GM18870 (cell line): Measurements from ENCODE around the gene FAF1.
"Not testable (repeated sequence)": the region's sequence is repeated elsewhere in the genome, so short reads cannot be mapped to it uniquely, and the experiment has no call there.

ENCODE experiments used
- ATAC-seq: cut with Tn5 transposase; IDR thresholded peaks from one replicate; pipeline ENCODE4 v1.9.1; 2021; ENCODE audit warnings: moderate library complexity; ENCODE audit not compliant: unreplicated experiment

The FAF1 gene

DNA sequence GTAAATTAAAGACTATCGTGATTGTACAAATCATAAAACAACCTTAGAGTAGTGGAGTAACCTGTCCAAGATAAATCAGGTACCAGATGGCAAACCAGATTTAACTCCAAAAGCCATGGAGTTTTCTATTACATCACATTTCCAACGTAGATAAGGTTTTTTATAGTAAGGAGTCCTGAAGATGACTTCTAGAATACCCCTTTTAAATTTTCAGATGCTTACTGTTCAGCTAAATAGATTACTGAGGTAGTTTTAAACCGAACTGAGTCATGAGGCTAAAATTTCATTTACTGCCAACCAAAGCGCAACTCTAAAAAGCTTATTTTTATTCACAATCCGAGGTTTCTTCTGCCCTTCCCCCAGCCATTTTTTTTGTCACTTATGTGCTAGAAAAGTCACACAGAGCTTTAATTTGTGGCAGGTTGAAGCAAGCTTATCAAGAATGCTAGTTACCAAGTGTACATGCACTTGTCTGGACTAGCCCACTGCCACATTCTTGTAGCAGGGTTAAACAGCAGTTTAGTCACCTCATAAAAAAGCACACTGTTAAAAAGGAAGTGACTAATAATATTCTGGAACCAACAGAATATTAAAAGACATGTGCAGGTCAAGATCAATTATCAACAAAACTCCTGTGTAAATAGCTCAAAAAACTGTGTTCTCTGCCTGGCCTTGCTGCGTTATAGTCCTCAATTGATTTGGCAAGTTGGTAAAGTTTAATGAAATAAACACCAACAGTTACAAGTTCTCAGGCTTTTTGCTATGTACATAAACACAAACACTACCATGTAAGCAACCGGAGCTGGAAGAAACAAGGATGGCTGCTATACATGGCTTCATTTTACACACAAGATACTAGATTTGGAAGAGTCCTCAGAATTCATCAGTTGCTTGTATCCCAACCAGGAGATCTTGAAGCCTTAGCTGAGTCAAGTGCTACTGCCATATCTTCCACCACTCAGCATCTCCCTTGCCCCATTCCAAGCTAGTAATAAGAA lies 356.5 kb downstream of the FAF1 start:
- no peak for ATAC-seq

DNA sequence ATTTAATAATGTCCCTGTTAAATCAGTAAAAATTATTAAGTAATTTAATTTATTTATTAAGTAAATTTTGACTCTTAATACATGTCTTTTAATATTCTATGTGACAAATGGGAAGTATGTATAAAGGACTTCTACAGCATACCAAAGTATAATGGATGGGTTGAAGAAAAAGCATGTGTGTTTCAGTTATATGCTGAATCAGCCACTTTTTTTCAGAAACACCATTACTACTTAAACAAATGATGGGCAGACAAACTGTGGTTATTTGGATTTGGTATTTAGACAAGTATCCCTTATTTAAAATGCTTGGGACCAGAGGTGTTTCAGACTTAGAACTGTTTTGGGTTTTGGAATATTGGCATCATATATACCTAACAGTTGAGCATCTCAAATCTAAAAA lies 360.5 kb downstream of the FAF1 start:
- ATAC-seq, result no peak

DNA sequence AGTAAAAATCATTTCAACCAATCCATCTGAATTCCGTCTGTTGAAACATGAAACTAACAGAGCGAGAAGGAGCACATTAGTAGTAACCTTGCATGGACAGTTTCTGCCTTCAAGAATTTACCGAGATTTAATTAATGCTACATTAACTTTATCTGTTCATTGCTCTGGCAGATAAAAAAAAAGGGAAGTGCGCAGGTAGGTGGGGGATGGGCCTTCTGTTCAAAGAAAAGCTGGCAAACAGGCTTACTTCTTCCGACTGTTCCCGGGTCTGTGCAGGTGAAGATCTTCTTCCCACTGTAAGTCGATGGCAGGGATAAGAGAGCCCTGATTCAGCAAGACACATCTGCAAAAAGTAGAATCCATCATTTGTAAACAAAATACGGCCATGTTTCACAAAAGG lies 364.2 kb downstream of the FAF1 start:
- ATAC-seq, result no peak

DNA sequence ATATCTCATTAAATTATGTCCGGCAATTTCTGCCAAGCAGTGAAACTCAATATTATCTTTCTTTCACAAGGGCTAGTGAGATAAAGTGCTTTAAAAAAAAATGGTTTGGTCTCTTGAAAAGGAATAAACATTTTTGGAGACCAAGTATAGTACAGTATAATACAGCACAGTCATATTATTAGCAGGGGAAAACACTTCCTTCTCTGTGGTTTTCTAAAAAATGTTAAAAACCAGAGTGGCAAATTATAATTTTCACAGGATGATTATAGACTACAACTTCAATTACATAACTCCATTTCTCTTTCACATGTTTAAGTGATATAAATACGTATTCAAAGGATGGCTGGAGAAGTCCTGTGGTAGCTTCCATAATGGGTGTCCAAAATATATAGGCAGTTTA lies 366.6 kb downstream of the FAF1 start:
- ATAC-seq, result no peak

DNA sequence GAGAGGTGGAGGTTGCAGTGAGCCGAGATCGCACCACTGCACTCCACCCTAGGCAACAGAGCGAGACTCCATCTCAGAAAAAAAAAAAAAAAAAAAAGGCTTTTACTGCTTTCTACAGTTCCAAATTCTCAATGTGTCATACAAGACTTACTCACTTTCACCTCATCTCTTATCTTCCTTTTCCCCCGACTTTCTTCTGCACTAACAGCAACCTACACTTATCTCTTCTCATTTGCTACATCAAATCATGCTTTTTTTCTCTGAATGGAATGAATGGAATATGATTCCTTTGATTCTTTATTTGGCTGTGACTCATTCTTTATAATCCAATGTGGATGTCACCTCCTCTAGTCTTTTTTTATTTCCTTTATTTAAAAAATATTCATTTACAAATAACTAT lies 368.5 kb downstream of the FAF1 start:
- no peak for ATAC-seq

DNA sequence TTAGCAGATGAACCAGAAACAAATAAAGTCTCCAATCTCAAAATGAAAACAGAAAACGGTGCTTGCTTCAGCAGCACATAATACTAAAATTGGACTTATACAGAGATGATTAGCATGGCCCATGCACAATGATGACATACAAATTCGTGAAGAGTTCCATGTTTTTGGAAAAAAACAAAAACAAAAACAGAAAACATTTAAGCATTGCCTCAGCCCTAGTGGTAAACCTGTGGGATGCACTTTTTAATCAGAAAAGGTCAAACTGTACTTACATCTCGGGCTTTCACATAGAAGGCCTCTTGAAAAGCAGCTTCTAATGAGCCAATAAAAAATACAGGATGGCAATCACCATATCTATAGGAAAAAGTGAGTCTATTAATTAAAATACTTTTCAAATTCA lies 377.7 kb downstream of the FAF1 start:
- ATAC-seq, result no peak

DNA sequence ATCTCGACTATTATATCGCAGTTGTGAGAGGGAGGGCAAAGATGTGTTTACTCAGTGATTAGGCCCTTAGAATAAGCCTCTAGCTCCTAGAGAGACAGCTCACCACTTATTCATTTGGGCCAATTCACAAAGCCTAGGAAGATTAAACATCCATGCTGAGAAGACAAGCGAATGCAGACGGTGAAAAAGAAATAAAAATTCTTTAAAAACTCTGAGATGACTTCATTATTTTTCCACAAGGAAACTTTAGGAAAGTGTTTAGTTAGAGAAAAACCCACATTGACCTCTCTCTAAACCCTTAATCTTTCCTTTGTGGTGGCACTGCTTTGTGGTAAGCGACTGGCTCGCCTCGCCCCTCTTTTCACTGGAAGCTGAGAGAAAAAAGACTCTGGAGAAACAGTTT lies 390.0 kb downstream of the FAF1 start:
- ATAC-seq, result no peak

DNA sequence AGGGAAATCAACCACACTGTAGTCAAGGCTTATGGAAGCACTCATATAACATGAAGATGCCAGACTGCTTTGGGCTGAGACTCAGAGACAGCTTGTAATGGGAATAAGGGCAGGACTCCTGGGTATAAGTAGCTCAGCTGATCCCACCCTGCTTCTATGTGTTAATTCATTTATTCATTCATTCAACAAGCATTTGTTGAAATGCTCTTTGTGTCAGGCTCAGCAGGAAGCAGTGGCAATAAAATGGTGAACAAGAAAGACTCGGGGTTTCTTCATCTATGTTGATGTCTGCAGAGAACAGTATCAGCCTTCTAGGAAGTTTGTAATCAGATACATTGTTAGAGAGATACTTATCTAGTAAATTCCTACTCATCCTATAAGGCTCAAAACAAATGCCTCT lies 391.3 kb downstream of the FAF1 start:
- no peak for ATAC-seq

DNA sequence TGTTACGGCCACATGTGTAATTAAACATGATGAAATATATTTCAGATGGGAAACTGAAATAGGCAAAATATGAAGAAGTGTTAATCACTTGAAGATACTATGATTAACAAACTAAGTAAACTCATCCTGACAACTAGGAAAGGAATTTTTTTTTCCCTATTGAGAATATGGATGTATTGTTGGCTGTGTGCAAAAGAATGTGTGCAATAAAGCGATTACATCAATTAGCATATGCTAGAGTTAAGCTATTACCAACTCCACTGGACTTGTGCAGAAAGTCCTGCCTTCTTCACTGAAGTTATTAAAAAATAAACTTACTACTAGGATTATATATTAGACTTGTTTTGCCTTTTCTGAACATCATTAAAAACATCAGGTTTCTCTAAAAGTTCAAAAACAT lies 393.7 kb downstream of the FAF1 start:
- no peak for ATAC-seq

DNA sequence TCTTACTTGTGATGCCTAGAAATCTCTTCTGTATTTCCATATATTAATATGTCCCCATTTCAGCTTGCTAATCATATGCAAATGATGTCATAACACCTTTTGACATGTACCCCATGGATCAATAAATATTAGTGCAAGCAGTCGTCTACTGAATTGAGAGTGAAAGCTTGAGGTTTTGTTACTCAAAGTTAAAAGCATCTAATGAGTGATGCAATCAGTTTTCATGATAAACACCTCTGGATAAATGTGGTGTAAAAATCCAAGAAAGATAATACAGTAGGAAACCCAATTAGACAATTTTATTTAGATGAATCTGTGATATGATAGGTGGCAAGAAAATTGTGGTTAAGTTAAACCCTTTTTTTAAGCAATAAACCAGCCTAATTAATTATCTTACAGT lies 395.6 kb downstream of the FAF1 start:
- no peak for ATAC-seq

DNA sequence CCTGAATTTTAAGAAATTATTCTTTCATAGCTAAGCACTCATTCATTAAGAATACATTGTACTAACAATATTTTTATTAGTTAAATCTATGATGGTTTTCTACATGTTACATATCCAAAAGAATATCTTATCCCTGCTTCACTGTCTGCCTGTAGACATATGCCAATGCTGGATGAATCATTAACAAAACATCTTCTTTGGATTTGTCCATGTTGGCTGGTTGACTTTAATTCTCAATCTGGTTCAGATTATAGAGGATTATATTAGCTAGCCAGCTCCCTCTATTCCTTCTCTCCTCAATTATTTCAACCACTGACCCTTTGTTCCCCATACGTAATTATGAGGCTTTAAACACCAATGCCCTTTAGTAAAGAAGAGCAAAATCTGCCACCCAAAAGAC lies 398.0 kb downstream of the FAF1 start:
- no peak for ATAC-seq

DNA sequence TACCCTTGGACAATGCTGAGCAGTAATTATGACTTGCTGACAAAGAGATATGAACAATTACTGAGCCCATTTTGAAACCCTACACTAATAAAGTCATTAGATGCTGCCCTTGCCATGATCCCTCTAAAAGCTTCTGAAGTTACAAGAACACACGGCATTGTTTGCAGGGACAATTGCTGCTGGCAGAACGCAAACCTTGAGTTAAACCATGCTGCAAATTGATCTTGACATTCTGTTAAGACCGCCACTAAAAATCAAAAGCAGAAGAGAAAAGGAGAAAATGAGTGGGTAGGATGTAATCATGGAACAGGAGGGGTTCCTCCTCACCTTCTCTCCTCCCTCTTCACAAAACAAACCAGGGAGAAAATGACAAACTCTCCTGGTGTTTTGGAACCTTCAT lies 400.6 kb downstream of the FAF1 start:
- no peak for ATAC-seq

DNA sequence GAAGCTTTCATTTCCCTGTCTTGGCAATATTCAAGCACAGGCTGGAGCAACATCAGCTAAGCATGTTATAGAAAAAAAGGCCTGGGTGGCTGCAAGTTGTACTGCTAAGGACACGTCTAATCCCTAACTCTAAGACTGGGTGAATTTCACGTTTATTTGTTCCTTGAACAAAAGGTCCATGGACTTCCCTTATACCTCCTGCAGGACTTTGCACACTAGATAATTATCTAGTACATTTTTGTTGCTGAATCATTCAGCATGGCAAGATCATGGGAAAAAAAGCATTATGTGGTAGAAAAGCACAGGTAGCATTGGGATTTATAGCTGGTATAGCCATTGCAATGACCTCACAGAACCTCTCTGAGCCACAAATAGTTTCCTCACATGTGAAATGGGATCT lies 406.1 kb downstream of the FAF1 start:
- no peak for ATAC-seq

DNA sequence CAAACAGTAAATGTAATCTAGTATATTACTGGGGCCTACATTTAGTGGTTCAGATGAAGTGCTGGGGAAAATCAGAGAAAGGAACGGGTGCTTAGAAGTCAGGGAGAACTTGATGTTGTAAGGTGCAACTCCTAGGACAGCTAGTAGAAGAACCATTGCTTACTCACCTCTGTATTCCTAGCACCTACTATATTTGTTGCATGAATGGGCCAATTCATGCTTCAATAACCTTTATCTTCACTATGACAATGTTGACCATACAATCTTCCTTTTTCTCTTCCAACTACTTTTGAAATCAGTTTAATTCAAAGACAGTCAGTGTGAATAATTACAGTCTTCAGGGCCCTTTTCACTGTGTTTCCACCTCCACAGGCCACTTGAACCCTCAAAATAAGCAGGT lies 411.8 kb downstream of the FAF1 start:
- no peak for ATAC-seq

DNA sequence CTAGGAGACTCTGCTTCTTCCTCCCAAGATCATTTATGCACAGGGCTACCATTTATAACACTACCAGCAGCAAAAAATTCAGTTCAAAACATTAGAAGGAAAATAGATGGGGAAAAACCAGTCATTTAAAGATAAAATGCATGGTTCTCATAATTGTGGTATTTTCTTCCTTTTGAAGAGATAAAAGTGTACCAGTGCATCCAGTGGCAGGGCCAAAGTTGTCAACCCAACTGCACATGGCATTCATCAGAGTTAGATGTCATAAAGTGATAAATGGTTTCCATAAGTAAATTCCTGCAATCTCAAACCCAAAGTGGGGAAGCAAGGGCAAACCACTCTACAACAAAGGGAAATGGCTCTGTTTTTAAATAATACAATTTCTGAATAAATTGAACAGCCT lies 417.7 kb downstream of the FAF1 start:
- ATAC-seq, result no peak

DNA sequence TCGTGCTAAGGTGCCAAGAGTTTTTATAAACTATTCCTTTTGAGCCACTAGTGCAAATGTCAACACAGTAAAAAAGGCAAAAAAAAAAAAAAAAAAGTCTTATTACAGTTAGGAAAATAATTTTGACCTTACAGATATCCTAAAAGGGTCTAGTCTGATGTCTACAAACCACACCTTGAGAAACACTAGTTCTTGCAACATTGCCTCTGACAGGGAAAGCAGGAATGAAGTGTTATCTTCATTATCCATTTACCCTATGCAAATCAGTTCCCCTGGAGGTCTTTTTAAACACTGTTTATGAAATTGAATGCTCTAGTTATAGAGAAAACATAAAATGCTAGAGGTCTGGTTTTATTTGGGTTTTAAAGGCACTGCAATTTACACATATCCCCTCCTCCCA lies 421.6 kb downstream of the FAF1 start:
- no peak for ATAC-seq

DNA sequence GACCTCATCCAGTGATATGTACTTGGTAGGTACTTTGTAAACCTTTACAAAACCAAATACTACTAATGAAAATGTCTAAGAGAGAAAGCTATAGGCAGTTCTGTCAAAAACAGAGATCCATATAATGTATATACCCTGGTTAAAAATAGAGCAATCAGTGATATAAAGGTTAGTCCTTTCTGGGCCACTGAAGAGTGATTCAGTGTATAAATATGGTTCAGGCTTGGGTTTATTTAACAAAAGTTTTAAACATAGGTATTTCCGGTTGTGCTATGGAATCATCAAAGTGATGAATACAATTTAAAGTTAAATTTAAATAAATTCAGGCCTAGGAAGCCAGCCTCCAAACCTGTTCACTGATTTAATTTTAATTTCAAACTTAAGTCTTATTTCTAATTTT lies 428.5 kb downstream of the FAF1 start:
- no peak for ATAC-seq

DNA sequence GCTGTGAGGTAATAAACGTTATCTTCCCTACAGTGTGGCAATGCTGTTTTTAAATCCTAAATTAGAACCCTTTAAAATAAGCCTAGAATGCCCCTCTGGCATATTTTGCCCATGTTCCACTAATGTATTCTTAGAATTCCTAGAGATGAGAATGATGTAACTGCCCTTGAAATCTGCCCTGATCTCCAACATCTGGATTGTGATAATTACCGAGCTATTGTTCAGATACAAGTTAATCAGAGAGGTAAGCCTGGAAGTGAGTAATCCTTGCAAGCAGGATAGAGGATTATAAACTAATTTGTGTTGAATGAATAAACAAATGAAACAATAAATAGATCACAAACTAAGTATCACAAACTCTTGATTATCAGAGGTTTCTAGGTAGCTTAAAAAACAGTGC lies 429.0 kb downstream of the FAF1 start:
- no peak for ATAC-seq

DNA sequence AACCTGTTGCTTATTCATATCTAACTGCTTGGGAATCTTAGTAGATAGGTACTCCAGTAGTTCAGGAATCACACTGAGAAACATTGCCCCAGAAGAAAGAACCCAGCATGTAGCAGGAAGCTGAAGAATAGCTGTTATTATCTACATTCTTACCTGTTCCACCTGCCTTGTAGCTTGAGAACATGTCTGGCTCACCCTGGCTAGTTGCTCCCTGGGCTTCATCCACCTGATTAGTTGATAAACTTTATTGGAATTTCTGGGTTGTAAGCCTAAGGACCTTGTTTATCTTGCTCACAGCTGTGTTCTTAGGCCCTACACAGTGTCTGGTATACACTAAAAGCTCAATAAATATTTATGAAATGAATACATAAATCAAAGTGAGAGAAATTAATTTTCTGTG lies 430.6 kb downstream of the FAF1 start:
- ATAC-seq, result no peak

DNA sequence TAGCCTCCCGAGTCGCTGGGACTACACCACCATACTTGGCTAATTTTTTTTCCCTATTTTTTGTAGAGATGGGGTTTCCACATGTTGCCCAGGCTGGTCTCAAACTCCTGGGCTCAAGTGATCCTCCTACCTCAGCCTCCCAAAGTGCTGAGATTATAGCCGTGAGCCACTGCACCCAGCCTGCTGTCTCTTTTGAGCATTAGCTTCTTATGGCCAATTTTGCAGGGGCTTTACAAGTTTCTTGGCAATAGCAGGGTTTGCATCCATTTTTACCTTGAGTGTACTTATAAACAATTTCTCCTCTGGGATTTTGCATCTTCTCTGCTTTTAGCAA lies 432.1 kb downstream of the FAF1 start:
- not testable (repeated sequence) for ATAC-seq

DNA sequence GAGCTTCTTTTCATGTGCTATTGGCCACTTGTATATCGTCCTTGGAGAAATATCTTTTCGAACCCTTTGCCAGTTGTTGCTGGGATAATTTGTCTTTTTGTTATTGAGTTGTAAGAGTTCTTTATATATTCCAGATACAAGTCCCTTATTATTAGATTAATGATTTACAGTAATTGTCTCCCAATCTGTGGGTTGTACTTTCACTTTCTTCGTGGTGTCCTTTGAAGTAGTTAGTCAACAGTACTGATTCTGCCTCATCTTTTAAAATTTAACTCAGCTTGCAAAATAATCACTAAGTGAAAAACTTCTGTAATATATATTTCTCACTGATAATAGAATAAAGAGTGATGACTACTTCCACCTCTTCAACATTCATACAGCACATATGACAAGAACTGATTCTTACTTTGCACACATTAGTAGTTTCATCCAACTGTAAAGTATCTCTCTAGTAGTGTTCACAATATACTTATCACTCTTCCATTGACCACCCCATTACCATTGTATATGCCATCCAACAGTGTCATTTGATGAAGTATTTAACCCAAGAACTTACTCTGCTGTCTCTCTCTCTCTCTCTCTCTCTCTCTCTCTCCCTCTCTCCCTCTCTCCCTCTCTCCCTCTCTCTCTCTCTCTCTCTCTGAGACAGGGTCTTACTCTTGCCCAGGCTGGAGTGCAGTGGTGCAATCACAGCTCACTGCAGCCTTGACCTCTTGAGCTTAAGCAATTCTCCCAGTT lies 432.6 kb downstream of the FAF1 start:
- no peak for ATAC-seq

DNA sequence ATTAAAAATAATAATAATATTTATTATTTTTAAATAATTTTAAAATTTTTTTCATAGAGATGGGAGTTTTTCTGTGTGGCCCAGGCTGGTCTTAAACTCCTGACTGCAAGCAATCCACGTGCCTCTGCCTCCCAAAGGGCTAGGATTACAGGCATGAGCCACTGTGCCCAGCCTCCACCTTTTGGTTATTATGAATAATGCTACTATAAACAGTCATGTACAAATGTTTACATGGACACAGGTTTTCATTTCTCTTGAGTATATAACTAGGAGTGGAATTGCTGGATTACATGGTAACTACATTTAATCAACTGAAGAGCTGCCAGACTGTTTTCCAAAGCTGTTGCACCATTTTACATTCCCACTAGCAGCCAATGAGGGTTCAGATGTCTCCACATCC lies 433.6 kb downstream of the FAF1 start:
- no peak for ATAC-seq
